Lower leg skin (tissue), 3 donors: ENCODE results near the gene MGMT.

ENCODE experiments used
- CTCF ChIP-seq, 3 donors: fragments of 450-650 bp; IDR thresholded peaks; one replicate each; pipeline ENCODE4 v1.5.1; 2016; ENCODE audit warnings: antibody characterized with exemption in 3 of 3, mild to moderate bottlenecking in 3 of 3, moderate library complexity in 2 of 3
- POLR2A ChIP-seq, 2 donors: fragments of 450-650 bp; IDR thresholded peaks; one replicate each; pipeline ENCODE4 v1.6.1; 2016 to 2017; ENCODE audit warnings: antibody characterized with exemption in 2 of 2, mild to moderate bottlenecking in 1 of 2, moderate library complexity in 1 of 2

DNA sequence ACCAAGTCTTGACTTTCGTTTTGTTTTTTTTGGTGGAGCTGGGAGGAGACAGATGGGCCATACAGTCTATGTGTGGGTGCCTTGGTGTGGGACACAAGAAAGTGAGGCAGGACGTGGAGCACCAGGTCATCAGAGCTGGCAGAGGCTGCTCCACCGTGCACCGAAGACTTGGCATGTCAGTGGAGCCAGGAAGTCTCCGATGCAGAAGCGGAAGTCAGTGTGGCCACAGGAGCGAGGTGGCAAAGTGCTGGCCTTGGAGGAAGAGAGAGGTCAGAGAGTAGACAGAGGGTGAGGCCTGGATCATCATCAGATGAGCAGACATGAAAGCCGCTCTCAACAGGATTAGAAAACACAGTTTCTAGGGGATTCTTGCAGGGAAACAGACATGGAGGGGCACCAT, 116.8 kb downstream of the MGMT start:
- TF ChIP-seq CTCF (IDR thresholded peaks at IDR 0.05) (no peak), POLR2A (IDR thresholded peaks at IDR 0.05) (no peak)
